SK-N-MC (cell line): ENCODE results near the gene SFXN5.

ENCODE experiments used
- EZH2 ChIP-seq: fragments of 200-600 bp; sonication (generic); IDR thresholded peaks from one replicate; pipeline ENCODE4 v1.6.1; 2017; ENCODE audit warnings: antibody characterized with exemption
- POLR2AphosphoS5 ChIP-seq: IDR thresholded peaks from 2 replicates; pipeline ENCODE4 v1.6.1; 2012; ENCODE audit warnings: mild to moderate bottlenecking, low read depth, low read length, borderline replicate concordance

GRCh38 chr2:73104933-73105332 is 33.4 kb upstream of the SFXN5 start:
- TF ChIP-seq POLR2AphosphoS5 (no peak), EZH2 (no peak)
